GM19455 (cell line): ENCODE results near the gene FBXO24.

Experiments
- ATAC-seq: cut with Tn5 transposase; IDR thresholded peaks from one replicate; pipeline ENCODE4 v1.9.1; 2021; ENCODE audit not compliant: unreplicated experiment

The FBXO24 gene

GRCh38 chr7:100589341-100589947 is 3.3 kb downstream of the FBXO24 start:
- ATAC-seq: no peak

GRCh38 chr7:100590077-100590737 is 4.1 kb downstream of the FBXO24 start:
- ATAC-seq: no peak

GRCh38 chr7:100591596-100591995 is 5.5 kb downstream of the FBXO24 start:
- no peak for ATAC-seq

- ATAC-seq: no peak
These were observed 9.1 kb downstream of the FBXO24 start for GRCh38 chr7:100595188-100595587.

- ATAC-seq: no peak
These were observed 12.3 kb downstream of the FBXO24 start for GRCh38 chr7:100598425-100598824.

- ATAC-seq: no peak
These were observed 14.0 kb downstream of the FBXO24 start for GRCh38 chr7:100599911-100600729.

- no peak for ATAC-seq
These were observed 14.6 kb downstream of the FBXO24 start for GRCh38 chr7:100600730-100601038.

- no peak for ATAC-seq
These were observed 17.0 kb downstream of the FBXO24 start for GRCh38 chr7:100602889-100603725.

GRCh38 chr7:100603726-100604027 is 17.5 kb downstream of the FBXO24 start:
- ATAC-seq: no peak

GRCh38 chr7:100604028-100604975 is 18.2 kb downstream of the FBXO24 start:
- peak; percentile 49 for ATAC-seq

GRCh38 chr7:100604976-100605911 is 19.1 kb downstream of the FBXO24 start:
- ATAC-seq: no peak

GRCh38 chr7:100606313-100606712 is 20.2 kb downstream of the FBXO24 start:
- no peak for ATAC-seq

- ATAC-seq: no peak
These were observed 21.0 kb downstream of the FBXO24 start for GRCh38 chr7:100607111-100607510.

- no peak for ATAC-seq
These were observed 23.8 kb downstream of the FBXO24 start for GRCh38 chr7:100609958-100610357.

- ATAC-seq: peak; percentile 93
These were observed 26.0 kb downstream of the FBXO24 start, which contains the start of gene MOSPD3 for GRCh38 chr7:100611983-100612729. Gene MOSPD3 (plus strand): TSS chr7:100612540. CDS start chr7:100612792, 252 bp downstream.

- ATAC-seq: no peak
These were observed 26.7 kb downstream of the FBXO24 start for GRCh38 chr7:100612730-100613390.

- ATAC-seq: no peak
These were observed 27.5 kb downstream of the FBXO24 start for GRCh38 chr7:100613412-100614175.
